ENCODE data around the gene SCFD2.

The SCFD2 gene

GRCh38 chr4:52841682-52842456 lies 524.0 kb downstream of the SCFD2 start:
- H4K20me1 ChIP-seq (ENCODE audit: insufficient read depth, low read length): no peaks in the 10 kb centered on the region
- H3K27me3 ChIP-seq (ENCODE audit: insufficient read depth, low read length, poor library complexity): no peaks in the 10 kb centered on the region
- no peak overlapping the region for H2AFZ ChIP-seq (ENCODE audit: low read depth, low read length)
- H3K4me1 ChIP-seq (ENCODE audit: insufficient read depth, low read length): no peaks in the 10 kb centered on the region
- no peak for ATAC-seq (ENCODE audit: insufficient read depth, low read depth)
- H3K27ac ChIP-seq (ENCODE audit: low read length): no peak overlapping the region
- no peak overlapping the region for H3K4me3 ChIP-seq (ENCODE audit: low read depth in 1 of 2, low read length in 2 of 2)
- no peaks in the 10 kb centered on the region for H3K36me3 ChIP-seq (ENCODE audit: insufficient read depth, low read length)
- no peak overlapping the region for H3K9ac ChIP-seq (ENCODE audit: low read depth, low read length)
- no peak overlapping the region for H3K4me2 ChIP-seq (ENCODE audit: insufficient read depth, low read length)
- no peaks in the 10 kb centered on the region for H3K9me3 ChIP-seq (ENCODE audit: insufficient read depth, low read length, severe bottlenecking)
- no peak for TF ChIP-seq EZH2 (IDR thresholded peaks at IDR 0.05; ENCODE audit: borderline replicate concordance, low read depth, low read length, severe bottlenecking)
- TF ChIP-seq CTCF (IDR thresholded peaks at IDR 0.05; ENCODE audit: borderline replicate concordance, extremely low read depth, low read length, poor library complexity, severe bottlenecking): no peak
- no peaks in the 10 kb centered on the region for H3K79me2 ChIP-seq (ENCODE audit: insufficient read depth, low read length)
- no peak for DNase-seq

DNA sequence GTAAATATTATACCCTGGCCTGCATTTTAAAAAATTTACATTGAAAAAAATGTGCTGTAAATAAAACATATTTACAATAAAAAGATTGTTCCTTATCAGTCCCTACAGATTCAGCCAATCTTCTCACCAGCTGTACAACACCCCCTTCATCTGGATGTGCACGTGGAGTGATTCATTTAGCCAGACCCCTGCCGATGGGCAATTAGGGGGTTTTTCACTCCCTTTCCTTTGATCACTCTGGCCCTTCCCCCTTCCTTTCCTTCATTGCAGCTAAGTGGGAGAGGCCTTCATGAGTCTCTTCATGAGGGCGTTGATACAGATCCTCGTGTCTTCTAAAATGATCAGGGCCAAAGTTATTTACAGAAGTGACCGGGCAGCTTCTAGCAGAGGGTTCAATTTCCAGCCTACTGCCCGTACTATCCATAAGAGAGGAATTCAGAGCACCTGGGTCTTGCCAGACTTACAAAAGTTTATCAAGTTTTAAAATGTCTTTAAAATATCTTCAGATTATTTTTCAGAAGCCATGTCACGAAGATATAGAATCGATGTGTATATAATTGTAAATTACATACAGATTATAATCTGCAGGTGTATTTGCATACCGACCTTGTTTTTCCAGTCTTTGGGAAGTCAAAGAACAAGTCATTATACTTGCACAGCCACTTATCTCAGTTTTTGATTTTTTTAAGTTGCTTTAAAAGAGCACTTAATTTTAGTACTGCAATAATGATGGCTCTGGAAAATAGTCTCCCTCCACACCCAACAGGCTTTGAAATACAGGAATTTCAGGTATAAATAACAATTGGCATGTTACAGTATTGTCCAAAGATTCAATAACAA lies 525.1 kb downstream of the SCFD2 start:
- Histone ChIP-seq H3K4me3 (ENCODE audit: low read depth in 1 of 2, low read length in 2 of 2) (no peak overlapping the region), H3K27me3 (ENCODE audit: insufficient read depth, low read length, poor library complexity) (no peaks in the 10 kb centered on the region), H3K79me2 (ENCODE audit: insufficient read depth, low read length) (no peaks in the 10 kb centered on the region), H3K36me3 (ENCODE audit: insufficient read depth, low read length) (no peaks in the 10 kb centered on the region), H3K27ac (ENCODE audit: low read length) (no peak overlapping the region), H3K4me1 (ENCODE audit: insufficient read depth, low read length) (no peaks in the 10 kb centered on the region), H2AFZ (ENCODE audit: low read depth, low read length) (no peak overlapping the region), H3K4me2 (ENCODE audit: insufficient read depth, low read length) (no peak overlapping the region), H3K9ac (ENCODE audit: low read depth, low read length) (no peak overlapping the region), H3K9me3 (ENCODE audit: insufficient read depth, low read length, severe bottlenecking) (no peaks in the 10 kb centered on the region), H4K20me1 (ENCODE audit: insufficient read depth, low read length) (no peaks in the 10 kb centered on the region)
- ATAC-seq (ENCODE audit: insufficient read depth, low read depth): no peak
- no peak for DNase-seq
- TF ChIP-seq EZH2 (IDR thresholded peaks at IDR 0.05; ENCODE audit: borderline replicate concordance, low read depth, low read length, severe bottlenecking) (no peak), CTCF (IDR thresholded peaks at IDR 0.05; ENCODE audit: borderline replicate concordance, extremely low read depth, low read length, poor library complexity, severe bottlenecking) (no peak)

DNA sequence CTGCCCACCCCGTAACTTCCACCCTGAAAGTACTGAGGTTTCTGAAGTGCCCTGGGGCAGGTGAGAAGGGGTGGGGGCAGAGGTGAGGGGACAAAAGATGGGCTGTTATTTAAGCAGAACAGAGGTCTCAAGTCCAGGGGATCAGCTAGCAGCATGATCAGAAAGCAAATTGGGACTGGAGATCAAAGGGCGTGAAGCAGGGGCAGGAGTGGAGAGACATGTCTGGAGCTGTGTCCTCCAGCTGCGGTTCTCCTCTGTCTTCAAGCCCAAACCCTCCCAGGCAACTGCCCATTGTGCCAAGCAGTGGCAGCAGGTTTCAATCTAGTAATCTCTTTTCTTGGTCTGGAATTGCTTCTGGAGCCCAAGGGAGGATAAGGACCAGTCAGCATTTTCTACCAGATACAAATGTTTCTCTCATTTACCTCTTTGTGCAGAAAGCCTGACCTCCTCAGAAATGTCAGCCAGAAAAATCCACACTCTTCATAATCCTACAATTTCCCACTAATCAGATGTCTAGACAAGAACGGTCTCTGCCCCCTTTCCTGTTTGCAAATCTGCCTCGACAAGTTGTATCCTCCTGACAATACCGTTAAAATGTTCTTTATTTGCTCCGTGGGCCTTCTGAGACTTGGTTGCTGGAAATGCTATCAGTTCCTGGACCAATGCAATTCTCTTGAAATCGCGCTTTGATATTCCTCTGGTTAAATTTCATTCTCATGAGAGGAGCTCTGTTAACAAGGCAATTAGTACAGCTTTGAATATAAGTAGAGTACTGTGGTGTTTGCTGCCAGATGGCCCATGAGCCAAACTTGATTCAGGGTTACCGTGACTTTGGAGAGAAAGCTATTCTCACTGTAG lies 526.9 kb downstream of the SCFD2 start:
- no peak overlapping the region for H3K9ac ChIP-seq (ENCODE audit: low read depth, low read length)
- H3K27ac ChIP-seq (ENCODE audit: low read length): no peak overlapping the region
- H3K4me2 ChIP-seq (ENCODE audit: insufficient read depth, low read length): no peak overlapping the region
- H3K79me2 ChIP-seq (ENCODE audit: insufficient read depth, low read length): no peaks in the 10 kb centered on the region
- DNase-seq: no peak
- H3K9me3 ChIP-seq (ENCODE audit: insufficient read depth, low read length, severe bottlenecking): no peaks in the 10 kb centered on the region
- ATAC-seq (ENCODE audit: insufficient read depth, low read depth): no peak
- no peaks in the 10 kb centered on the region for H4K20me1 ChIP-seq (ENCODE audit: insufficient read depth, low read length)
- TF ChIP-seq EZH2 (IDR thresholded peaks at IDR 0.05; ENCODE audit: borderline replicate concordance, low read depth, low read length, severe bottlenecking) (no peak), CTCF (IDR thresholded peaks at IDR 0.05; ENCODE audit: borderline replicate concordance, extremely low read depth, low read length, poor library complexity, severe bottlenecking) (no peak)
- H3K4me1 ChIP-seq (ENCODE audit: insufficient read depth, low read length): no peaks in the 10 kb centered on the region
- no peaks in the 10 kb centered on the region for H3K36me3 ChIP-seq (ENCODE audit: insufficient read depth, low read length)
- H3K4me3 ChIP-seq (ENCODE audit: low read depth in 1 of 2, low read length in 2 of 2): no peak overlapping the region
- H2AFZ ChIP-seq (ENCODE audit: low read depth, low read length): no peak overlapping the region
- no peaks in the 10 kb centered on the region for H3K27me3 ChIP-seq (ENCODE audit: insufficient read depth, low read length, poor library complexity)

Data from DND-41 (cell line).